IMR-90 (cell line): ENCODE data around the gene AUTS2.

Source experiments
- FOS ChIP-seq: fragments of 150-350 bp; IDR thresholded peaks from 2 replicates; pipeline ENCODE4 v1.6.1; 2016; ENCODE audit warnings: low read depth, low read length
- POLR2A ChIP-seq: IDR thresholded peaks from 2 replicates; pipeline ENCODE4 v1.6.1; 2012; ENCODE audit warnings: mild to moderate bottlenecking, low read depth, low read length
- TF ChIP-seq, protein P1 (sequence below): conservative IDR thresholded peaks from 2 replicates; pipeline ENCODE4 v1.5.1; 2012; ENCODE audit warnings: mild to moderate bottlenecking, low read depth, low read length, improper control_type of control experiment

DNA sequence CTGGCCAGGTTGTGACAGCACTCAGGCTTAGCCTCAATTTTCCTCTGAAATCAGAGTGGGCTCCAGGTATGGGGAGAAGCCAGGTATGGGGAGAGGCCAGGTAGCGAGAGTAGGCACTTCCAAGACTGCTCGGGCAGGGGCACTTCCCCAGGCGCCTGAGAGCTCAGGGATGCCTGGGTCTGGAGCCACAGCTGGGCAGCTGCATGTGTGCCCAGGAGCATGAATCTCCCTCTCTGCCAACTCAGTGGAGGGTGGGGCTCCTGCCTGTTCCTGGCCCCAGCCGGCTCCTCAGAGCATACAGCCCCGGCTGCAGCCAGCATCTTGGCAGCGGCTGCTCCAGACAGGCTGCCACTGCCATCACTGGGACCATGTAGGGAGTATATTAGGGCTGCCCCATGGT is 313.9 kb downstream of the AUTS2 start:
- TF ChIP-seq POLR2A (no peak), FOS (no peak)
- TF ChIP-seq, protein P1, sequence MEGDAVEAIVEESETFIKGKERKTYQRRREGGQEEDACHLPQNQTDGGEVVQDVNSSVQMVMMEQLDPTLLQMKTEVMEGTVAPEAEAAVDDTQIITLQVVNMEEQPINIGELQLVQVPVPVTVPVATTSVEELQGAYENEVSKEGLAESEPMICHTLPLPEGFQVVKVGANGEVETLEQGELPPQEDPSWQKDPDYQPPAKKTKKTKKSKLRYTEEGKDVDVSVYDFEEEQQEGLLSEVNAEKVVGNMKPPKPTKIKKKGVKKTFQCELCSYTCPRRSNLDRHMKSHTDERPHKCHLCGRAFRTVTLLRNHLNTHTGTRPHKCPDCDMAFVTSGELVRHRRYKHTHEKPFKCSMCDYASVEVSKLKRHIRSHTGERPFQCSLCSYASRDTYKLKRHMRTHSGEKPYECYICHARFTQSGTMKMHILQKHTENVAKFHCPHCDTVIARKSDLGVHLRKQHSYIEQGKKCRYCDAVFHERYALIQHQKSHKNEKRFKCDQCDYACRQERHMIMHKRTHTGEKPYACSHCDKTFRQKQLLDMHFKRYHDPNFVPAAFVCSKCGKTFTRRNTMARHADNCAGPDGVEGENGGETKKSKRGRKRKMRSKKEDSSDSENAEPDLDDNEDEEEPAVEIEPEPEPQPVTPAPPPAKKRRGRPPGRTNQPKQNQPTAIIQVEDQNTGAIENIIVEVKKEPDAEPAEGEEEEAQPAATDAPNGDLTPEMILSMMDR, result no peak
